ENCODE results near the gene OR2L5.

OR2L5 gene, protein sequence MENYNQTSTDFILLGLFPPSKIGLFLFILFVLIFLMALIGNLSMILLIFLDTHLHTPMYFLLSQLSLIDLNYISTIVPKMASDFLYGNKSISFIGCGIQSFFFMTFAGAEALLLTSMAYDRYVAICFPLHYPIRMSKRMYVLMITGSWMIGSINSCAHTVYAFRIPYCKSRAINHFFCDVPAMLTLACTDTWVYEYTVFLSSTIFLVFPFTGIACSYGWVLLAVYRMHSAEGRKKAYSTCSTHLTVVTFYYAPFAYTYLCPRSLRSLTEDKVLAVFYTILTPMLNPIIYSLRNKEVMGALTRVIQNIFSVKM

GRCh38 chr1:248013229-248013710, at the start of gene OR2L5:
Gene OR2L5, plus strand, starts transcription at chr1:248013660. Its CDS starts 8,288 bp downstream, at chr1:248021948.
- no peak for DNase-seq (ENCODE audit: low spot score)

- DNase-seq (ENCODE audit: low spot score), result no peak
These were observed 48.5 kb upstream of the OR2L5 start, which contains the start of gene OR2AK2 for GRCh38 chr1:247964933-247965332. Gene OR2AK2, plus strand, starts transcription at chr1:247965233. Its CDS starts 144 bp downstream, at chr1:247965377.

GRCh38 chr1:247966532-247967204, 46.8 kb upstream of the OR2L5 start:
- no peak for DNase-seq (ENCODE audit: low spot score)

DNA sequence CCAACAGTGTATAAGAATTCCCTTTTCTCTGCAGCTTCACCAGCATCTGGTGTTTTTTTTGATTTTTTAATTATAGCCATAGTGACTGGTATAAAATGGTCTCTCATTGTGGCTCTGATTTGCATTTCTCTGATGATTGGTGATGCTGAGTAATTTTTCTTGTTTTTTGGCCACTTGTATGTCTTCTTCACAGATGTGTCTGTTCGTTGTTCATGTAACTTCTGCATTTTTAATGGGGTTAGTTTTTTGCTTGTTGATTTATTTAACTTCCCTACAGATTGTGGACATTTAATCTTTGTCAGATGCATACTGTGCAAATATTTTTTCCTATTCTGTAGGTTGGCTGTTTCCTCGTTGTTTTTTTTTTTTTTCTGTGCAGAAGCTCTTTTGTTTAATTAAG, 20.5 kb upstream of the OR2L5 start:
- no peak for DNase-seq (ENCODE audit: low spot score)

GRCh38 chr1:247998811-247999210, 14.6 kb upstream of the OR2L5 start:
- no peak for DNase-seq (ENCODE audit: low spot score)

DNA sequence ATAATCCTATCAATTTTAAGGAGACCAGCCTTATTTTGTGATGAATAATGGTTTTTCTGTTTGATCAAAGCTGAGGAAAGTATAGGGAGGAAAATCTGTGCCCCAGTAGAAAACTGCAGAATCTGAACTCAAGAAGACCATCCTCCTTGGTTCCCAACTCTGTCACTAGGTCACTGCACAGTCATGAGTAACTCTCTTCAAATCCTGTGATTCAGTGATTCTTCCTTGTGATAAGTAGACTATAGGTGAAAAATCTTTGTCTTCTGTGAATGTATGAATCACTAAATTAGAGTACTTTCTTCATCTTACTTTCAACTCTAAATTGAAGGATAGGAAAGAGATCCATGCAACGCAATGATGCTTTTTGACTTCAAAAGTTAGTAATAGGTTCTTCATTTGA, 13.3 kb upstream of the OR2L5 start:
- no peak for DNase-seq (ENCODE audit: low spot score)

- no peak for DNase-seq (ENCODE audit: low spot score)
These were observed 5.7 kb upstream of the OR2L5 start for GRCh38 chr1:248007778-248008177.

GRCh38 chr1:248009681-248010080, 3.8 kb upstream of the OR2L5 start:
- no peak for DNase-seq (ENCODE audit: low spot score)

DNA sequence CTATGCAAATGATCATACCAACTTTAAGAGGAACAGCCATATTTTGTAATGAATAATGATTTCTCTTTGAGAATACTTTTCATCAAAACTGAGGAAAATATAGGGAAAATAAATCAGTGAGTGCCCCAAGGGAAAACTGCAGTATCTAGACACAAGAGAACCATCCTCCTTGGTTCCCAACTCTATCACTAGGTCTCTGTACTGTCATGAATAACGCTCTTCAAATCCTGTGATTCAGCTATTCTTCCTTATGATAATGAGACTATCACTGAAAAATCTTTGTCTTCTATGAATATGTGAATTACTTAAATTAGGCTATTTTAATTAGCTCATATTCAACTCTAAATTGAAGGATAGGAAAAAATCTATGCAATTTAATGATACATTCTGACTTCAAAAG, 2.3 kb downstream of the OR2L5 start:
- no peak for DNase-seq (ENCODE audit: low spot score)

GRCh38 chr1:248029770-248030169, 16.3 kb downstream of the OR2L5 start, which contains the start of gene OR2L2:
Gene OR2L2, plus strand, starts transcription at chr1:248030070. Its CDS starts 8,198 bp downstream, at chr1:248038268.
- DNase-seq (ENCODE audit: low spot score), result no peak

DNA sequence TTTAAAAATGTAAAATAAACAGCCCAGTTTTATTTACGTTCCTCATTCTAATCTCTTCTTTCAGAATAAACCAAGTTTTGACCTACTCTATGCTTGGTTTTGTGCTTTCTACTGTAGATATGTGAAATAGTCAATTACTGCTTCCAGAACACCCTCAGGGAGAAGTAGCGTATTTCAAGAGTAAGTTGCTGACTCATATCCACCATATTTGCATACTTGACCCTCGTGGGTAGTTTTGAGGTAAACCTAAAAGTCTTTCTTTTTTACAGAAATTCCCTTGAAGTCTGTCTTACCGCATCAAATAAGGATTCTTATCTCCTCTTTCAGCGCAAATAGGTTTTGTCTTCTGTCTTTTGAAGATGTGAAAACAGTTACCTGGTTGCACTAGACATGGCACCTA, 31.7 kb downstream of the OR2L5 start:
- DNase-seq (ENCODE audit: low spot score), result no peak

DNA sequence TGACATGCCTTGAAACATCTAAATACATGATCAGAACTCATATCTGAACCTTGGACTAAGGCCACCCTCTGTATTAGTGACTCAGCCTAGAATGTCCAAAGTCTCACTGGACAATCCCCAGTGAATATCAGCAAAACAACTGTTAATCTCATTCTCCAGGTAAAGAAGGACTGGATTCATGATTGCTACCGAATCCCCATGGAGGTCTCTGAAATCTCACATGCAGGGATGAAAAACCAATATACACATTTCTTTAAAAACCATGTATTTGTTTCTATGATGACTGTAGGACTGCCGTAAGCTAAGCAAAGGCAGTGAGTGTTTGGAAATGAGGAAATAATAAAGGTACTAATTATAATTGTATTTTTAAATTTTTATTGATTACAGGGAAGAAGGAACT, 33.1 kb downstream of the OR2L5 start, which contains the start of gene OR2L3:
Gene OR2L3, plus strand, starts transcription at position 301 of the 400 bp plus-strand sequence. CDS start 13,846 bp downstream, outside the sequence.
- no peak for DNase-seq (ENCODE audit: low spot score)

GRCh38 chr1:248047008-248047407, 33.5 kb downstream of the OR2L5 start:
- DNase-seq (ENCODE audit: low spot score), result no peak

GRCh38 chr1:248054671-248055070, 41.2 kb downstream of the OR2L5 start:
- DNase-seq (ENCODE audit: low spot score), result no peak

GRCh38 chr1:248055261-248055660, 41.8 kb downstream of the OR2L5 start:
- no peak for DNase-seq (ENCODE audit: low spot score)

GRCh38 chr1:248065071-248065470, 51.6 kb downstream of the OR2L5 start:
- DNase-seq (ENCODE audit: low spot score), result no peak

DNA sequence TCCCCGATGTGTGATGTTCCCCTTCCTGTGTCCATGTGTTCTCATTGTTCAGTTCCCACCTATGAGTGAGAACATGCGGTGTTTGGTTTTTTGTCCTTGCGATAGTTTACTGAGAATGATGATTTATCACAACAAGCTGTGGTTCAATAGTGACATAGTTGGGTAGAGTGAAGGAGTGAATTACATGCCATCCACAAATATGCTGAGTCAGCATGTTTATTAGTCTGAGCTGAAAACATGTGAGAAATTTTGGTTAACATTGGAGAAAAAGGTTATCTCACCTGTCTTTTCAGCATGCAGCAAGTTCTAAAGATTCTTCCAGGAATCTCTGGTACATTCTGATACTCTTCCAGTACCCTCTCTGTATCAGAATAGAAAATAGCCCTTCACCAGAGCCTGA, 52.1 kb downstream of the OR2L5 start:
- no peak for DNase-seq (ENCODE audit: low spot score)
